Measurements from ENCODE around the gene FBN1. TPM values are rescaled to one million over a fixed set of nuclear protein-coding genes. Genes with fewer than 3 reads are reported as not detected.

FBN1 gene
- total RNA-seq, 1 donor from 2014 or later, result 78.8 TPM

DNA sequence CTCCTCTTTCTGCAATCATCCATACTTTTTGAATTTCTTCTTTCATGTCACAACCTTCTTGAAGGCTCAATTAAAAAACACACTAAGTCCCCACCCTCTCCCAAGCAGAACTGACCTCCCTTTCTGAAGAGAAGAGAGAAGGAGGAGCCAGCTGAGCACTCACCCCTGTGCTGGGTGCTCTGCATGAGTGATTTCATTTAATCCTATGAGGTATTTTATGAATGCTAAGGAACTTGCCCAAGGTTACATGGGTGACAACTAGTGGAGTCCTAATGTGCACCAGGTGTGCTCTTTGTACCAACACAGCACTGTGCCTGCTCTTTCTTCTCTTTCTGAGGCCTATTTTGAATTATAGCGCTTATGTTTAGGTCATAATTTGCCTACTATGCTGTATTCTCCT lies 178.7 kb downstream of the FBN1 start:
- Mint-ChIP-seq H3K9me3 (no peaks in the 10 kb centered on the region), H3K4me1 (peaks cover 3% of the 10 kb centered on the region), H3K4me3 (no peak overlapping the region), H3K27me3 (ENCODE audit: insufficient read depth, low read depth) (no peaks in the 10 kb centered on the region), H3K36me3 (peaks cover 38% of the 10 kb centered on the region), H3K27ac (peak overlapping the region; percentile 2)
- DNase-seq (ENCODE audit: low spot score), result peak; percentile 30
- TF ChIP-seq EZH2phosphoT487 (IDR thresholded peaks at IDR 0.05), result no peak
- no peak for TF ChIP-seq EZH2 (IDR thresholded peaks at IDR 0.05)
- no peak for TF ChIP-seq CTCF (IDR thresholded peaks at IDR 0.05)
- Histone ChIP-seq H2AFZ (replicated peaks) (no peak overlapping the region), H3K4me1 (no peaks in the 10 kb centered on the region), H3K4me3 (no peak overlapping the region), H3K36me3 (no peaks in the 10 kb centered on the region), H3K9me3 (ENCODE audit: low read depth) (no peaks in the 10 kb centered on the region), H3K27me3 (no peaks in the 10 kb centered on the region), H3K9ac (peak overlapping the region; percentile 23), H3F3A (ENCODE audit: low read depth) (no peaks in the 10 kb centered on the region), H3K79me2 (ENCODE audit: low read depth) (no peaks in the 10 kb centered on the region), H4K20me1 (ENCODE audit: low read depth) (no peaks in the 10 kb centered on the region), H3K4me2 (no peak overlapping the region), H3K27ac (no peak overlapping the region)

DNA sequence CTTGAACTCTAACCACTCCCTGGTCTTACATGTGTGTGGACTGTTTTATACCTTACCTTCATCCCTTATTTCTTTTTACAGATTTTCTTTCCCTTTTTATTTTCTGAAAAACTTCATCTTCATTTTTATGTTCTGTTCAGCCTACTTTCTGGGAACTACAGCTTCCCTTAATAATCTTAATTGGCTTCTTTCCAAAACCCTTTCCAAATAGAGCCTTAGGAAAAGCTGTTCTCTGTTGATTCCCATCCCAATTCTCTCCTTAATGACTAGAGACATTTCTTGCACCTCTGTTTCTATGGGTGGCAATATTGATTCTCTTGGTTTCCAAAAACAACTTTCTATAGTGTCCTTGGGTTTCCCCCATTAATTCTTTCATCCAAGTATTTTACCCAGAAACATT lies 179.4 kb downstream of the FBN1 start:
- H3F3A ChIP-seq (ENCODE audit: low read depth), result no peaks in the 10 kb centered on the region
- Mint-ChIP-seq H3K4me3 (no peak overlapping the region), H3K4me1 (peaks cover 3% of the 10 kb centered on the region), H3K36me3 (peaks cover 36% of the 10 kb centered on the region), H3K9me3 (no peaks in the 10 kb centered on the region), H3K27ac (no peak overlapping the region), H3K27me3 (ENCODE audit: insufficient read depth, low read depth) (no peaks in the 10 kb centered on the region)
- no peak overlapping the region for H3K4me3 ChIP-seq
- H3K36me3 ChIP-seq, result no peaks in the 10 kb centered on the region
- no peaks in the 10 kb centered on the region for H3K27me3 ChIP-seq
- no peak for DNase-seq (ENCODE audit: low spot score)
- TF ChIP-seq EZH2 (IDR thresholded peaks at IDR 0.05) (no peak), EZH2phosphoT487 (IDR thresholded peaks at IDR 0.05) (no peak), CTCF (IDR thresholded peaks at IDR 0.05) (no peak)
- no peaks in the 10 kb centered on the region for H4K20me1 ChIP-seq (ENCODE audit: low read depth)
- no peak overlapping the region for H3K4me2 ChIP-seq
- H3K9me3 ChIP-seq (ENCODE audit: low read depth), result no peaks in the 10 kb centered on the region
- no peak overlapping the region for H3K27ac ChIP-seq
- H2AFZ ChIP-seq (replicated peaks), result no peak overlapping the region
- no peaks in the 10 kb centered on the region for H3K4me1 ChIP-seq
- H3K79me2 ChIP-seq (ENCODE audit: low read depth), result no peaks in the 10 kb centered on the region
- no peak overlapping the region for H3K9ac ChIP-seq

- H3K36me3 Mint-ChIP-seq, result peaks cover 33% of the 10 kb centered on the region
- H2AFZ ChIP-seq (replicated peaks), result no peak overlapping the region
- H3K27ac Mint-ChIP-seq, result no peak overlapping the region
- H3K27me3 Mint-ChIP-seq (ENCODE audit: insufficient read depth, low read depth), result no peaks in the 10 kb centered on the region
- H3K9me3 Mint-ChIP-seq, result no peaks in the 10 kb centered on the region
- H3K4me3 ChIP-seq, result no peak overlapping the region
- no peak for DNase-seq (ENCODE audit: low spot score)
- H3K27me3 ChIP-seq, result no peaks in the 10 kb centered on the region
- no peaks in the 10 kb centered on the region for H3K9me3 ChIP-seq (ENCODE audit: low read depth)
- no peak overlapping the region for H3K4me3 Mint-ChIP-seq
- no peaks in the 10 kb centered on the region for H3K36me3 ChIP-seq
- H3K27ac ChIP-seq, result no peak overlapping the region
- H3K9ac ChIP-seq, result no peak overlapping the region
- peaks cover 3% of the 10 kb centered on the region for H3K4me1 Mint-ChIP-seq
- no peaks in the 10 kb centered on the region for H4K20me1 ChIP-seq (ENCODE audit: low read depth)
- H3K4me1 ChIP-seq, result no peaks in the 10 kb centered on the region
- TF ChIP-seq CTCF (IDR thresholded peaks at IDR 0.05), result no peak
- H3K4me2 ChIP-seq, result no peak overlapping the region
- H3F3A ChIP-seq (ENCODE audit: low read depth), result no peaks in the 10 kb centered on the region
- H3K79me2 ChIP-seq (ENCODE audit: low read depth), result no peaks in the 10 kb centered on the region
These were observed 180.1 kb downstream of the FBN1 start for GRCh38 chr15:48465410-48465809.

Measured in neural progenitor cell (in vitro differentiated cells).